Spleen (tissue), 7 donors: ENCODE results near the gene SLC35G6.

Experiments used
- CTCF ChIP-seq, 11 experiments: fragments of 200-600 bp in 7 of 11; fragments of 450-650 bp in 4 of 11; sonication (generic) in 4 of 11; IDR thresholded peaks in 8 of 11; conservative IDR thresholded peaks in 3 of 11; 1 replicate in 7 of 11; 2 replicates in 4 of 11; pipeline versions ENCODE4 v1.4.0 to v1.8.0; 2016 to 2021; ENCODE audit warnings: antibody characterized with exemption in 11 of 11, inconsistent platforms in 4 of 11, mild to moderate bottlenecking in 1 of 11
- POLR2A ChIP-seq, 3 donors: fragments of 450-650 bp; IDR thresholded peaks; one replicate each; pipeline ENCODE4 v1.5.1; 2017; ENCODE audit warnings: antibody characterized with exemption in 3 of 3, mild to moderate bottlenecking in 1 of 3
- POLR2AphosphoS5 ChIP-seq, 3 donors: sonication (generic); formaldehyde crosslinking; IDR thresholded peaks; one replicate each; pipeline ENCODE4 v1.5.1; 2017; ENCODE audit warnings: antibody characterized with exemption in 3 of 3
- donor health status: DM: no; HTN: no; CAD: no; lungs with moderate emphysema.
- donor health status: DM: no; HTN: no; CAD: no.
- donor health status: DM: no; HTN: no; CAD: no.

- TF ChIP-seq CTCF (IDR thresholded peaks at IDR 0.05 in 8 of 11, conservative IDR thresholded peaks at IDR 0.05 in 3 of 11) (no peak), POLR2AphosphoS5 (IDR thresholded peaks at IDR 0.05) (peak; percentile 41 to 82 (median 74)), POLR2A (IDR thresholded peaks at IDR 0.05) (no peak)
These were observed 43.2 kb upstream of the SLC35G6 start for GRCh38 chr17:7437950-7438614.
